Measurements from ENCODE around the gene GRID1. TPM values are rescaled to one million over a fixed set of nuclear protein-coding genes. Genes with fewer than 3 reads are reported as not detected.

GRID1 gene
- total and polyA plus RNA-seq, 2 donors: 2.4 to 3.9 TPM

- no peak for DNase-seq (ENCODE audit: extremely low spot score)
- Histone ChIP-seq H3K4me1 (ENCODE audit: insufficient read depth) (no peaks in the 10 kb centered on the region), H3K27ac (ENCODE audit: low read depth) (no peak overlapping the region), H3K36me3 (ENCODE audit: insufficient read depth) (no peaks in the 10 kb centered on the region), H3K4me3 (ENCODE audit: low read depth, low read length) (no peak overlapping the region)
These were observed 492.4 kb downstream of the GRID1 start for GRCh38 chr10:85874208-85874607.

GRCh38 chr10:85873063-85873462, 493.5 kb downstream of the GRID1 start:
- no peak overlapping the region for H3K4me3 ChIP-seq (ENCODE audit: low read depth, low read length)
- H3K27ac ChIP-seq (ENCODE audit: low read depth): no peak overlapping the region
- no peaks in the 10 kb centered on the region for H3K36me3 ChIP-seq (ENCODE audit: insufficient read depth)
- DNase-seq (ENCODE audit: extremely low spot score): no peak
- WGBS: 73% methylated on average over 3 of the region's 3 CpGs
- no peaks in the 10 kb centered on the region for H3K4me1 ChIP-seq (ENCODE audit: insufficient read depth)

- no peaks in the 10 kb centered on the region for H3K4me1 ChIP-seq (ENCODE audit: insufficient read depth)
- H3K36me3 ChIP-seq (ENCODE audit: insufficient read depth): no peaks in the 10 kb centered on the region
- H3K27ac ChIP-seq (ENCODE audit: low read depth): no peak overlapping the region
- 84% methylated on average over 11 of the region's 11 CpGs for WGBS
- DNase-seq (ENCODE audit: extremely low spot score): no peak
- no peak overlapping the region for H3K4me3 ChIP-seq (ENCODE audit: low read depth, low read length)
These were observed 497.7 kb downstream of the GRID1 start for GRCh38 chr10:85868627-85869499.

GRCh38 chr10:85864868-85865526, 501.6 kb downstream of the GRID1 start:
- no peaks in the 10 kb centered on the region for H3K4me1 ChIP-seq (ENCODE audit: insufficient read depth)
- WGBS: 63% methylated on average over 3 of the region's 3 CpGs
- H3K27ac ChIP-seq (ENCODE audit: low read depth): no peak overlapping the region
- H3K36me3 ChIP-seq (ENCODE audit: insufficient read depth): no peaks in the 10 kb centered on the region
- no peak for DNase-seq (ENCODE audit: extremely low spot score)
- H3K4me3 ChIP-seq (ENCODE audit: low read depth, low read length): no peak overlapping the region

- H3K27ac ChIP-seq (ENCODE audit: low read depth): no peak overlapping the region
- 84% methylated on average over 5 of the region's 5 CpGs for WGBS
- no peak for DNase-seq (ENCODE audit: extremely low spot score)
- no peak overlapping the region for H3K4me3 ChIP-seq (ENCODE audit: low read depth, low read length)
- H3K4me1 ChIP-seq (ENCODE audit: insufficient read depth): no peaks in the 10 kb centered on the region
- no peaks in the 10 kb centered on the region for H3K36me3 ChIP-seq (ENCODE audit: insufficient read depth)
These were observed 502.4 kb downstream of the GRID1 start for GRCh38 chr10:85864173-85864549.

GRCh38 chr10:85863301-85864172, 503.1 kb downstream of the GRID1 start:
- no peaks in the 10 kb centered on the region for H3K36me3 ChIP-seq (ENCODE audit: insufficient read depth)
- no peak for DNase-seq (ENCODE audit: extremely low spot score)
- no peak overlapping the region for H3K27ac ChIP-seq (ENCODE audit: low read depth)
- no peak overlapping the region for H3K4me3 ChIP-seq (ENCODE audit: low read depth, low read length)
- 50% methylated on average over 7 of the region's 7 CpGs for WGBS
- no peaks in the 10 kb centered on the region for H3K4me1 ChIP-seq (ENCODE audit: insufficient read depth)

GRCh38 chr10:85862771-85863170, 503.8 kb downstream of the GRID1 start:
- Histone ChIP-seq H3K27ac (ENCODE audit: low read depth) (no peak overlapping the region), H3K4me1 (ENCODE audit: insufficient read depth) (no peaks in the 10 kb centered on the region), H3K4me3 (ENCODE audit: low read depth, low read length) (no peak overlapping the region), H3K36me3 (ENCODE audit: insufficient read depth) (no peaks in the 10 kb centered on the region)
- 60% methylated on average over 6 of the region's 6 CpGs for WGBS
- DNase-seq (ENCODE audit: extremely low spot score): no peak

- no peak for DNase-seq (ENCODE audit: extremely low spot score)
- WGBS: 74% methylated on average over 3 of the region's 3 CpGs
- Histone ChIP-seq H3K27ac (ENCODE audit: low read depth) (no peak overlapping the region), H3K4me1 (ENCODE audit: insufficient read depth) (no peaks in the 10 kb centered on the region), H3K36me3 (ENCODE audit: insufficient read depth) (no peaks in the 10 kb centered on the region), H3K4me3 (ENCODE audit: low read depth, low read length) (no peak overlapping the region)
These were observed 504.9 kb downstream of the GRID1 start for GRCh38 chr10:85861513-85862197.

GRCh38 chr10:85859859-85860258, 506.7 kb downstream of the GRID1 start:
- H3K4me1 ChIP-seq (ENCODE audit: insufficient read depth): no peaks in the 10 kb centered on the region
- no peak for DNase-seq (ENCODE audit: extremely low spot score)
- 74% methylated on average over 2 of the region's 2 CpGs for WGBS

GRCh38 chr10:85858776-85859515, 507.6 kb downstream of the GRID1 start:
- no peak for DNase-seq (ENCODE audit: extremely low spot score)
- H3K4me3 ChIP-seq (ENCODE audit: low read depth, low read length): no peak overlapping the region
- WGBS: 94% methylated on average over 3 of the region's 3 CpGs

More at GRCh38 chr10:85859859-85860258, 506.7 kb downstream of the GRID1 start:
- no peaks in the 10 kb centered on the region for H3K36me3 ChIP-seq (ENCODE audit: insufficient read depth)
- no peak overlapping the region for H3K4me3 ChIP-seq (ENCODE audit: low read depth, low read length)
- H3K27ac ChIP-seq (ENCODE audit: low read depth): no peak overlapping the region

GRCh38 chr10:85857791-85858190, 508.8 kb downstream of the GRID1 start:
- WGBS: 89% methylated on average over 3 of the region's 3 CpGs

More at GRCh38 chr10:85858776-85859515, 507.6 kb downstream of the GRID1 start:
- no peak overlapping the region for H3K27ac ChIP-seq (ENCODE audit: low read depth)
- no peaks in the 10 kb centered on the region for H3K36me3 ChIP-seq (ENCODE audit: insufficient read depth)
- H3K4me1 ChIP-seq (ENCODE audit: insufficient read depth): no peaks in the 10 kb centered on the region

GRCh38 chr10:85857305-85857704, 509.3 kb downstream of the GRID1 start:
- 88% methylated on average over 9 of the region's 9 CpGs for WGBS
- no peaks in the 10 kb centered on the region for H3K4me1 ChIP-seq (ENCODE audit: insufficient read depth)
- no peak for DNase-seq (ENCODE audit: extremely low spot score)

More at GRCh38 chr10:85857791-85858190, 508.8 kb downstream of the GRID1 start:
- no peak overlapping the region for H3K4me3 ChIP-seq (ENCODE audit: low read depth, low read length)
- no peak for DNase-seq (ENCODE audit: extremely low spot score)
- H3K4me1 ChIP-seq (ENCODE audit: insufficient read depth): no peaks in the 10 kb centered on the region
- no peak overlapping the region for H3K27ac ChIP-seq (ENCODE audit: low read depth)
- H3K36me3 ChIP-seq (ENCODE audit: insufficient read depth): no peaks in the 10 kb centered on the region

More at GRCh38 chr10:85857305-85857704, 509.3 kb downstream of the GRID1 start:
- Histone ChIP-seq H3K27ac (ENCODE audit: low read depth) (no peak overlapping the region), H3K4me3 (ENCODE audit: low read depth, low read length) (no peak overlapping the region), H3K36me3 (ENCODE audit: insufficient read depth) (no peaks in the 10 kb centered on the region)

All from urinary bladder (tissue), 4 donors.